NCI-H510A (cell line): ENCODE measurements around the gene EWSR1.

Source experiments
- DNase-seq: peaks from one replicate; lab custom pipeline; 2025; lab: John Stamatoyannopoulos, UW

The EWSR1 gene

GRCh38 chr22:29317827-29318454 lies 49.9 kb downstream of the EWSR1 start:
- no peak for DNase-seq

GRCh38 chr22:29319072-29319471 lies 51.0 kb downstream of the EWSR1 start:
- no peak for DNase-seq

- no peak for DNase-seq
Observed at GRCh38 chr22:29320546-29320945, 52.5 kb downstream of the EWSR1 start.

- no peak for DNase-seq
Observed at GRCh38 chr22:29323641-29324040, 55.6 kb downstream of the EWSR1 start.

GRCh38 chr22:29325356-29325755 lies 57.3 kb downstream of the EWSR1 start:
- no peak for DNase-seq

- DNase-seq = no peak
Observed at GRCh38 chr22:29325785-29326315, 57.8 kb downstream of the EWSR1 start.

- DNase-seq = no peak
Observed at GRCh38 chr22:29326481-29326880, 58.4 kb downstream of the EWSR1 start.

- no peak for DNase-seq
Observed at GRCh38 chr22:29327089-29327764, 59.2 kb downstream of the EWSR1 start.

GRCh38 chr22:29328055-29328454 lies 60.0 kb downstream of the EWSR1 start:
- no peak for DNase-seq

- DNase-seq = no peak
Observed at GRCh38 chr22:29328566-29329500, 60.8 kb downstream of the EWSR1 start.

- DNase-seq = no peak
Observed at GRCh38 chr22:29329581-29329980, 61.5 kb downstream of the EWSR1 start.

GRCh38 chr22:29330291-29330690 lies 62.2 kb downstream of the EWSR1 start:
- no peak for DNase-seq

- no peak for DNase-seq
Observed at GRCh38 chr22:29330753-29331152, 62.7 kb downstream of the EWSR1 start.

GRCh38 chr22:29331213-29331612 lies 63.1 kb downstream of the EWSR1 start:
- DNase-seq = no peak

GRCh38 chr22:29331658-29332300 lies 63.7 kb downstream of the EWSR1 start:
- no peak for DNase-seq

- no peak for DNase-seq
Observed at GRCh38 chr22:29332886-29333496, 64.9 kb downstream of the EWSR1 start.

GRCh38 chr22:29334148-29334547 lies 66.1 kb downstream of the EWSR1 start:
- DNase-seq = no peak

- DNase-seq = no peak
Observed at GRCh38 chr22:29334696-29335344, 66.8 kb downstream of the EWSR1 start.

GRCh38 chr22:29335656-29336055 lies 67.6 kb downstream of the EWSR1 start:
- no peak for DNase-seq

- no peak for DNase-seq
Observed at GRCh38 chr22:29336751-29337490, 68.9 kb downstream of the EWSR1 start.
